Activated CD8-positive, alpha-beta memory T cell treated with anti-CD3 and anti-CD28 coated beads for 36 hours (primary cell): ENCODE results near the gene HSF2. TPM values are rescaled to one million over a fixed set of nuclear protein-coding genes. Genes with fewer than 3 reads are reported as not detected.

ENCODE experiments used
- CTCF ChIA-PET: fragments of 350-600 bp; sonication (Branson Sonifier 250); formaldehyde crosslinking; loops from one replicate; lab custom pipeline; 2021; ENCODE audit warnings: antibody characterized with exemption; lab: Charles Lee
- POLR2A ChIA-PET: fragments of 350-600 bp; sonication (Branson Sonifier 250); formaldehyde crosslinking; loops from one replicate; lab custom pipeline; 2021; ENCODE audit warnings: antibody characterized with exemption; lab: Charles Lee
- total RNA-seq, 2 experiments: library from RNA; stranded (reverse); gene quantifications; one replicate each; pipeline ENCODE4 v1.2.3, GENCODE V29; 2021

Gene HSF2, protein sequence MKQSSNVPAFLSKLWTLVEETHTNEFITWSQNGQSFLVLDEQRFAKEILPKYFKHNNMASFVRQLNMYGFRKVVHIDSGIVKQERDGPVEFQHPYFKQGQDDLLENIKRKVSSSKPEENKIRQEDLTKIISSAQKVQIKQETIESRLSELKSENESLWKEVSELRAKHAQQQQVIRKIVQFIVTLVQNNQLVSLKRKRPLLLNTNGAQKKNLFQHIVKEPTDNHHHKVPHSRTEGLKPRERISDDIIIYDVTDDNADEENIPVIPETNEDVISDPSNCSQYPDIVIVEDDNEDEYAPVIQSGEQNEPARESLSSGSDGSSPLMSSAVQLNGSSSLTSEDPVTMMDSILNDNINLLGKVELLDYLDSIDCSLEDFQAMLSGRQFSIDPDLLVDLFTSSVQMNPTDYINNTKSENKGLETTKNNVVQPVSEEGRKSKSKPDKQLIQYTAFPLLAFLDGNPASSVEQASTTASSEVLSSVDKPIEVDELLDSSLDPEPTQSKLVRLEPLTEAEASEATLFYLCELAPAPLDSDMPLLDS
- 10 to 100 TPM; 14.9 to 17.0 TPM for total RNA-seq

DNA sequence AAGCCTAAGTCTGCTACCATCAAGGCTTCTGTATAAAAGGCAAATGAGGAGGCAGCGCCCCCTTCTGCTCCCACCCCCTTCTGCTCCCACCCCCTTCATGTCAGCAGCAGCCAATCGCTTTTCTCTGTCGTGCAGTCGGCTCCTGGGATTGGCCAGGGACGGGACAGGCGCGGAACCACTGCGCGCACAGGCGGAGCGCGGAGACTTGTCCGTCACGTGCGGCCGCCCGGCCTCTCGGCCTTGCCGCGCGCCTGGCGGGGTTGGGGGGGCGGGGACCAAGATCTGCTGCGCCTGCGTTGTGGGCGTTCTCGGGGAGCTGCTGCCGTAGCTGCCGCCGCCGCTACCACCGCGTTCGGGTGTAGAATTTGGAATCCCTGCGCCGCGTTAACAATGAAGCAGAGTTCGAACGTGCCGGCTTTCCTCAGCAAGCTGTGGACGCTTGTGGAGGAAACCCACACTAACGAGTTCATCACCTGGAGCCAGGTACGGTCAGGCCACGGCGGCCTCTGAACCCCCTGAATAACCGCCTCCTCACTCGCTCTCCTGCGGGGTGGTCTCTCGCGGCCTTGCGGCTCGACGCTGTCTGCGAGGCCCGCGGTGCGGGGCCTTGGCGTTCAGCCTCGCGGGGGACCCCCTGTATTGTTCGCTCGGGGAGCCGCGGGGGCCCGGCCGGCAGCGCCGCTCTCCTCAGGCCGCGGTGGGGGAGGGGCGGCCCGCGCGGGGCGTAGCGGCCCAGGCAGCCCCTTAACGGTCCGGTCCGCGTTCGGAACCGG lies at the start of gene HSF2:
HSF2 (plus strand) TSS at position 305 of the 773 bp plus-strand sequence; CDS start at position 391, 86 bp downstream.
- ChIA-PET CTCF (no interaction called here), POLR2A (interaction anchor here (0.9 to 1.4 kb wide), 2 partner anchors 71 to 73 kb away, joined by 3 to 6 read pairs; no protein-coding TSS in a partner anchor)

DNA sequence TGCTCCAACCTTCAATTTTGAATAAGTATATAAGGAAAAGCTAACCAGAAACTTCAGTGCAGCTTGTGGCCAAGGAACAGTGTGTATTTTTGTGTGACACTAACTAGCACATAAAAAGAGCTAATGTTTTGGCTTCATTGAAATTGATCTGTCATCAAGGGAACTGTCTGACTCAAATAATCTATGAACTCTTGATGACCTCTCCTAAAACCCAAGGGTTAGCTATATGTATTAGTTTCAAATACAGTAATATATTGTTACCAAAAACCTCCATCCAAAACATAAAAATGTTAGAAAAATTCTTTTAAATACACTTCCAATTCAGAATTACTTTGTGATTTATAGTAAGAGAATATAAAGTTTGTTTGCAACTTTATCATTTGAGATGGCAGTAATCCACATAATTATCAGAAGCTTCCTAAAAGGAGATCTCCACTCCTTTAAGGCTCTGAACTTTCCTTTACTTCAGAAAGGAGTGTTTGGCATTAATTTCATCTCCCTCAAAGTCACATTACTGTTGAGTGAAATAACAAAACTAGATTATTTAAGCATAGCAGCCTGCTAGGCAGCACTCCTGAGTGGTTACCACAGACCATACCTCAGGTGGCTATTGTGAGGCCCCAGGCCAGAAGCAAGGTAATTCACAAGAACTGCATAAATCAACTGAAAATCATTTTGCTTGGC lies 46.3 kb upstream of the HSF2 start:
- ChIA-PET CTCF (no interaction called here), POLR2A (no interaction called here)

DNA sequence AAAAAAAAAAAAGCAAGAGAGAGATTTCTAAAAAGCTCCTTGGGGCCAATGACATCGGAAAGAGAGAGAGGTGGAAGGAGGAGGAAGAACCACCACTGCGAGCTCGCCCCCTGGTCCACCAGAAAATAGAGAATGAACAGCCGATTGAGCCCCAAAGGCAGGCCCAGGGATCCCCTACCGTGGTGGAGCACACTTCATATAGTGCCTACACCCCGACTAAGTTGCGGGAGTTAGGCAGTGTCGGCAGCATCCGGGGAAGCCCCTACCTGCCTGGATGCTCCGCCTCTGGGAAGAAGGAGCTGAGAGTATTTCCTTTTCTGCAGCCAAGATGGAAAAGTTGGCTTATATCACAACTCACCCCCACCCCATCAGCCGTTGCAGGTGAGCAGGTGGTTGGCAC lies 38.6 kb upstream of the HSF2 start:
- ChIA-PET CTCF (interaction anchor here (0.6 kb wide), 1 partner anchor 77 kb away, joined by 4 read pairs; no protein-coding TSS in a partner anchor), POLR2A (no interaction called here)

DNA sequence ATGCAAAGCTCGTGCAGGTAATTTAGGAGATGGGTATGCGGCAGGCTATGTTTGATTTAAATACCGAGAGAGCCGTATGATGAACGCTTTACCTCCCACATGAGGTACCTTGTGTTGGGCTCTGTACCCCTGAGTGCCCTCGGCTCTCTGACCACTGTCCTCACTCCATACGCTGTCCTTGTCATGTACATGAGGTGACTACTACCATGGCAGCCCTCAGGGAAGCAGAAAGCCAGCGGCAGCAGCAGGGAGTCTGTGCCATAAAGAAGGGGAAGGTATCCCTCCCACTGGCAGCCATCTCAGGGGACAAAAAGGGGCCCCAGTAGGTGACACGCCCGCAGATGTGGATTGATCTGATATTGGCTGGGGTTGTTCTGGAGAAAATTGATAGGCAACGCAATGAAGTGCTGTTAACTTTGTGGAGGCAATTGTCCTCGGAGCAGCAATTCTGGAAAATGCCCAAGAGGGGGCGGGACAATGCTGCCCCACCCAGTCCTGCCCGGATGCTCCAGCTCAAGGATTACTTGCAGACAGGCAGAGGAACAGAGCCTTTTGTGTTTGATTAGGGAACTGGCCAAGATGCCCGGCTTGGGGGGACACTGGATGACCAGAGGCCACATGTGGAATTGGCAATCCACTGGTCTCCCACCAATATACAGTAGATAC lies 38.0 kb upstream of the HSF2 start:
- ChIA-PET CTCF (no interaction called here), POLR2A (no interaction called here)

DNA sequence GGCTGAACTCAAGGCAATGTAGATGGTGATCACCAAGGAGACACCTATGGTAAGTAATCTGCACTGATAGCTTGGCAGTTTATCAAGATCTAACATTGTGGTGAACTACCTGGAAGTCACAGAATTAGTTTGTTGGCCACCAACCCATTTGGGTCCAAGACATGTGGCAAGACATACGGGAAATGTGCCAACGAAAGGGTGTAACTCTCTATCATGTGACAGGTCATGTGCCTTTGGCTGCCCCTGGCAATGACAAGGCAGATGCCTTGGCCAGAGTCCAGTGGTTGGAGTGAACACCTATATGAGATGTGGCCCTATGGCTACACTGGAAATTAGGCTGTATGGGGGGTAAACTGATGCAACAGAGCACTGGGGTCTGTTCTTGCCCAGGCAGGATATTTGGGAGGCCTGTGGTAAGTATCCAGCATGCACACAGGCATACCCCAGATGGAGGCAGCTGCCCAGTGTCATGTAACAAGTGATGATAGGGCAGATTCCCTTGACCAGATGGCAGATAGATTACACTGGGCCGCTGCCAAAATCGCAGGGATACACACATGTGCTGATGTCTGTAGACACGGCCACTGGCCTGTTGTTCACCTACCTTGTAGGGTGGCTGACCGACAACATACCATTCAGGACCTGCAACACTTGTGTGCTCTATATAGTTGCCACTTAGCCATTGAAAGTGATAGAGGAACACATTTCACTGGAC lies 35.5 kb upstream of the HSF2 start:
- ChIA-PET CTCF (no interaction called here), POLR2A (no interaction called here)

DNA sequence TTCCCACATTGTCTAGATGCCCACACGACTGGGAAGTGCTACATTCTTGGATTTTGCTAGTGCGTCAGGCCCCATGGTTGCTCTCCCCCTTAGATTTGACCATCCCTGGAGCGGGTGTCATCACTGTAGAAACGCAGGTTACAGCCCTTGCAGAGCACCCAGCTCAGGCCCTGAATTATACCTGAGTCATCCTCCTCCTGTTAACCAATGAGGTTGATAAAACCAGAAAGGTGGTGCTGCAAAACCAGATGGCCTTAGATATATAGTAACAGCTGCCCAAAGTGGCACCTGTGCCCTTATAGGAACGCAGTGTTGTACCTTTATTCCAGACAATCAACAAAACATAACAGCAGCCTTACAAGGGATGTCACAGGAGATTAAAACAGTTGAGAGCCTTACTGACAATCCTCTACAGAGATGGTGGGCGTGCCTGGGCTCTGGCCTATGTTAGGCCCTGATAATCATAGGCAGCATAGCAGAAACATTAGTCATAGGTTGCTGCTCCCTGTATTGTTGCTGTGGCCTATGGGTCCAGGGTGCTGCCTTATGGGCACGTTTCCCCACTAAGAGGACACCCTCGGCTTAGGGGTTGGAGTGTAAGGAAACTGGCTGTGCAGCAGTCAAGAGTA lies 33.6 kb upstream of the HSF2 start:
- POLR2A ChIA-PET, result no interaction called here
- CTCF ChIA-PET, result no interaction called here

DNA sequence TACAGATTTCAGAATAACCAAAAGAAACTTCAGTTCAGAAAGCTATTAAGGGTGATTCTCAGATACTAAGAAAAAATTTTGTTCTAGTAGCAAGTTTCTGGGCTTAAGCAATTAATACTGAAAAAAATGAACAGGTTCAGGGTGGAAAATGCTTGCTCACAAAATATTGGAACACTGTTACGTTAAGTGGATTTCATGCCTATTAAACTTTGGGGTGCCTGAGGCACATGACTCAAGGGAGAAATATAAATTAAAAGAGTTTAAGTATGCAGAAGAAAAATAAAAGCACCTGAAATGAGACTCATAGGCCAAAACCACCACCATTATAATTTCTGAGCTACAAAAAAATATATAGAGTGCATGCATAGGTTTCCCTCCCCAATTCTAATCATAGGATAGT lies 32.3 kb upstream of the HSF2 start:
- CTCF ChIA-PET, result no interaction called here
- POLR2A ChIA-PET, result no interaction called here

DNA sequence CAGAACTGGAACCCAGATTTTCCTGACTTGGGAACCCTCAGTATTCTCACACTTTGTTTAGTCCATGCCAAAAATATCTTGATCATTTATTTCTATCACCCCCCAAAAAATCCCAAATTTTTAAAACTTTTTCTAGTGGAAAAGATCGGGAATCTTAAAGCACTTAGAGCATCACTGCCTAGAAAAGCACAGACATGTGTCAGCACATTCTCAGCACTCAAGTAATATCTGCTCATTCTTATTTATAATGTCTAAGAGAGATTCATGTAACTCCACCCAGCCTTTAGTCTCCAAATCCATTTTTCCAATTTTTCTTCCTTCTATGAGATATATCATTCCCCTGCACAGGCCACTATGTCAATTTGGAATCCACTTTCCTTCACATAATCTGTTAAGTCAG lies 29.9 kb upstream of the HSF2 start:
- ChIA-PET POLR2A (no interaction called here), CTCF (no interaction called here)

DNA sequence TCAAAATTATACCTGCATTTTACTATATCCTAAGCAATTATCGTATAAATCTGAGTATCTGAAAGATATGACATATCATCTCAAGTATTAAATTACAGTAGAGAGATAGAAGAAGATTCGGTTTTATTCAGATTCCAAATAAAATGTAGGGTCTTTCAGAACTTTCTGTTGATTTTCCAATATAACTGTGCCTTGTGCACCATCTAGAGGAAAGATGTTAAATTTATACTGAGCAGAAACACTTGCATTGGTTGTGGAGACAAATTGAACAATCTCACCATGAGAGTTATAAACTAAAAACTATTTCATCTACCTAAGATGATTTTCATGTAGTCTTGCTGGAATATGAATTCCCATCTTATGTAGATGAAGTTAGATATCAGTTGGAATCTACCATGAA lies 26.8 kb upstream of the HSF2 start:
- POLR2A ChIA-PET, result no interaction called here
- CTCF ChIA-PET, result no interaction called here

DNA sequence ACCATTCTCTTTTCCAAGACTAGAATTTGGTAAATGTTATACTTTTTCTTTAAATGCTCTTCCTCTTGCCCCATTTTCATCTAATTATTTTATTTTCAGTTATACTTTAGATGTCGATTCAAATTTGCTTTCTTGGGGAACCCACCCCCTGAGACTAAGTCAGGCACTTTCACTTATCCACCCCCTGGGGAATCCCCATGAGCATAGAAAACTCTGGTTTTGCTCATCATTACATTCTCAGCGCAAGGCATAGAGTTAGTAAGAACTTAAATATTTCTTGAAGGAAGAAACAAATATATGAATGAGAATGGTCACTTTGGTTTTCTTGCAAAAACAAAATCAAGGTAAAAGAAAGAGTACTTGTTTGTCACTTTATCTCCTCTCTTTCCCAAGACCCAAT lies 25.1 kb upstream of the HSF2 start:
- ChIA-PET CTCF (no interaction called here), POLR2A (no interaction called here)

DNA sequence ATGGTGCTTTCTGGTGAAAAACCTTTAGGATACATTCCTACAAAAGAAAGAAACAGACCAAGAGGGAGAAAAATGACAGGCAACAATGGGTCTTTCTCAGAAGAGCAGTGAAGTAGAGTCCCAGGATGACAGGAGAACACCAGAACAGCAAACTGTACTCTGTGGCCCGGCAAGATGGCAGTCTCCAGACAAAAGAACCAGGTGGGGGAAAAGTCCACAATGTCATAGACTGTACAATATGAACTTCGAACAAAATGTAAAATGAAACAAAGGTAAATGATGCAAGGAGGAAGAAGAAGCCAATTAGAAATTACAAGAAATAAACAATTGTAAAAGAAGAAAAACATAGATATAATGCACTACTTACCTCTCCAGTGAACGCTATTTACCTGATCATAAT lies 23.2 kb upstream of the HSF2 start:
- ChIA-PET CTCF (no interaction called here), POLR2A (no interaction called here)

DNA sequence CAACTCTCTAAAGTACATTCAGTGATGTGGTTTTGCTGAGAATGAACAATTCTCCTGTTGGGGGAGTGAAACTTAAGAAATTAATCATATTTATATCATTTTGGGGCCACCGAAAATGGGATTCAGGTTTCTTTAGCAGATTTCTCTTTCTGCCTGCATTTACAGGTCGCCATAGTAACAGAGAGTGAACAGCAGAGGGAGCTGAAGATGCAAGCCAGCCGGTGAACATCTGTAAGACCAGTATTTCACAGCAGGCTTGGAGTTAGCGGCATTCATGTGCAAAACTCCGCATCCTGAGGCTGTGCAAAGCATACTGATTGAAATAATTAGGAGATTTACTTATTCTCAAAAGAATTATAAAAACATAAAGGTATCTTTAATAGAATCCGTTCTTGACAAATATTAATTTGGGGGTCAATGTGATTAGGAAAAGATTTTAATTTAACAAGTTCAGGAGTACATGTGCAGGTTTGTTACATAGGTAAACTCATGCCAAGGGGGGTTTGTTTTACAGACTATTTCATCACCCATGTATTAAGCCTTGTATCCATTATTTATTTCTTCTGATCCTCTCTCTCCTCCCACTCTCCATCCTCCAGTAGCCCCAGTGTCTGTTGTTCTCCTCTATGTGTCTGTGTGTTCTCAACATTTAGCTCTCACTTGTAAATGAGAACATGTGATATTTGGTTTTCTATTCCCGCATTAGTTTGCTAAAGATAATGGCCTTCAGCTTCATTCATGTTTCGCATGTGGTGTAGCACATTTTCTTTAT lies 17.8 kb upstream of the HSF2 start:
- CTCF ChIA-PET, result interaction anchor here (3.6 kb wide), 1 partner anchor 149 kb away, joined by 13 read pairs; no protein-coding TSS in a partner anchor
- POLR2A ChIA-PET, result no interaction called here

DNA sequence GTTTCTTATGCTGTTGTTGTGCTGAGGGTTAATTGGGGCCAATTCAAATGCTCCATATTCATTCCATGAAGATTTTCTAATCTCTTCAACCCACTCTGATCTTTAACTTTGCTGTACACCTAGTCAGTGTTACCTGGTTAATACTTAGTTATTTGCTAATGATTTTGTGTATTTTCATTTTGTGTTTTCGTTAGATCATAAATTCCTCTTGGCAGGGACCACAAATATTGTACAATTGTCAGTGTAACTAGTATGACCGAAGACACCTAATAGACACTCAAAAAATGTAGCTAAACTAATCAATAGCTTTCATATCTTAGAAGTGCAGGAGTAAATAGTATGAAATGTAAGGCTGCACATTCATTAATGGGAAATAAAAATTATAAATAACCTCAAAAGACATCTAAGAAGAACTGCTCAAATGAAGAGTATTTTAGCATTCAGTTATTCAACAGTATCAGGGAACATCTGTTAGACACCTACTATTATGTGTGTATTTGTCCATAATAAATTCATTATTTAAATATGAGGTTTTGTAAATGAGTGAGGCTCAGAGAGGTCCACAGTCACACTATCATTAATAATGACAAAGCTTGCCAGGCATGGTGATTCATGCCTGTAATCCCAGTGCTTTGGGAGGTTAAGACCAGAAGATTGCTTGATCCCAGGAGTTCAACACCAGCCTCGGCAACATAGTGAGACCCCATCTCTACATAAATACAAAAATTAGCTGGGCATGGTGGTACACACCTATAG lies 13.4 kb upstream of the HSF2 start:
- ChIA-PET POLR2A (no interaction called here), CTCF (no interaction called here)

DNA sequence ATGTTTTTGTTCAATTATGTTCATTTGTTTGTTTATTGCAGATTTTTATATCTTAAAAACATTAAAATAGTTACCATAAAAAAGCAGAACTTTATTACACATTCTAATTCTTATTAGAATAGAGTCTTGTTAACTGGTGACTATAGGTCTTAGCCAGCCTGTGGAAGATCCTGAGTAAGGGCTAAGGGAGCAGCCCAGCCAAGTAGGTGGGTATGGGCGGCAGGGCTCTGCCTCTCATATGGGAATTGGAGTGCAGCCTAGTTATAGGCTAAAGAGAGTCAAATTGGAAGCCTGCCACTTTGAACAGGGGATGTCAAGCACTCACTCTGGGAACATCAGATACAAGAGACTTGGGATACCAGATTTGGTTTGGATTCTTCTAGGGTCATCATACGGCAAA lies 10.5 kb upstream of the HSF2 start:
- ChIA-PET CTCF (no interaction called here), POLR2A (no interaction called here)

DNA sequence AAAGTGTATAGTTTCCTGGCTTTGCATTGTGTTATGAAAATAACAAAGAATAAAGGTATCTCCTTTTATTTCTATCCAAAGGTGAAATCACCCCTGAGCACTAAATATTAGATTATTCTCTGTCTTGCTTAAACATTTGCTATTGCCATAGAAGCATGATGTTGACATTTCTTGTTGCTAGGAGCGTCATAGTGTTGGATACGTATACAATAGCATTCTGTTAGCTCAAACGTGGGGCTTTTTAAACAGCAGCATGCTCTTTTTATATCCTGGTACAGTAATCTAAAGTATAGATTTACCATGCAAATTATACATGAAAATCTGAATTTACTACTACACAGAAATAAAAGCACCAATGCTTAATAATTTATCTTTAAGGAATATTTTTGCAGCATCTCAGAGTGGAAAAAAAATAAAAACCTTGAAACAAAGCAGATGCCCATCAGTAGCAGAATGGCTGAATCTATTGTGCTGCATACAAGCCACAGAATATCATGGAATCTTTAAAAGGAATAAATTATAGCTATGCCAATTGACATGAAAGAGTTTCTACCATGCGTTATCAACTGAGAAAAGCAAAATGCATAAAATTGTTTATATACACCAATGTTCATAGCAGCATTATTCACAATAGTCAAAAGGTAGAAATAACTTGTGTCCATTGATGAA lies 9.6 kb upstream of the HSF2 start:
- CTCF ChIA-PET, result no interaction called here
- POLR2A ChIA-PET, result no interaction called here

DNA sequence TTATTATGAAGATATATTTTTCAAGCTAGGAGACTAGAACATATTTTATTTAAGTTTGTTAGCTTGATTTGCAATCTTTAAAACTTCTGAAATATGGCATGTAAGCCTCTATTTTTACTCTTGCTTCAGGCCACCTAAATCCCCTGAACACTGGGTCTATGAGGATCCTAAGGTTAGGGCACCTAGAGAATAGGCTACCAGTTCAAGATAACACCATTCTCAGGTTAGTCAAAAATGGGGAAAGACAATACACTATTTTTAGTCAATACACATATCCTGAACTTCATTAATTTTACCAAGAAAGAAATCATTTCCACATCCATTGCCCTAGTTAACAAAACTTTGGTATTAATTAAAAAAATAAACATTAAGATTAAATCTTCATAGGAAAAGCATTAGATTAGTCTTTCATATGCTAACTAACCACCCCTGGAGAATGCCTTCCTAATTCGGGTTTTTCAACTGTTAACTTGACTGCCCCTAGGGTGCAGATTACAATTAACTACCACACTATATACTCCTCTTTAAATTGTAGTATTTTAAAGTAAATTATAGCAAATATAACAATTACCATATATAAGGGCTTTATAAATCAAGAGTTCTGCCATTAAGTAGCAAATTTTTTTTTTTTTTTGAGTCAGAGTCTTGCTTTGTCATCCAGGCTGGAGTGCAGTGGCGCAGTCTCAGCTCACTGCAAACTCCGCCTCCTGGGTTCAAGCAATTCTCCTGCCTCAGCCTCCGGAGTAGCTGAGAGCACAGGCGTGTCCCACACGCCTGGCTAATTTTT lies 6.7 kb upstream of the HSF2 start:
- CTCF ChIA-PET, result no interaction called here

More for the DNA sequence above, 6.7 kb upstream of the HSF2 start:
- POLR2A ChIA-PET, result no interaction called here
